ENCODE data around the gene CLDND2.

DNA sequence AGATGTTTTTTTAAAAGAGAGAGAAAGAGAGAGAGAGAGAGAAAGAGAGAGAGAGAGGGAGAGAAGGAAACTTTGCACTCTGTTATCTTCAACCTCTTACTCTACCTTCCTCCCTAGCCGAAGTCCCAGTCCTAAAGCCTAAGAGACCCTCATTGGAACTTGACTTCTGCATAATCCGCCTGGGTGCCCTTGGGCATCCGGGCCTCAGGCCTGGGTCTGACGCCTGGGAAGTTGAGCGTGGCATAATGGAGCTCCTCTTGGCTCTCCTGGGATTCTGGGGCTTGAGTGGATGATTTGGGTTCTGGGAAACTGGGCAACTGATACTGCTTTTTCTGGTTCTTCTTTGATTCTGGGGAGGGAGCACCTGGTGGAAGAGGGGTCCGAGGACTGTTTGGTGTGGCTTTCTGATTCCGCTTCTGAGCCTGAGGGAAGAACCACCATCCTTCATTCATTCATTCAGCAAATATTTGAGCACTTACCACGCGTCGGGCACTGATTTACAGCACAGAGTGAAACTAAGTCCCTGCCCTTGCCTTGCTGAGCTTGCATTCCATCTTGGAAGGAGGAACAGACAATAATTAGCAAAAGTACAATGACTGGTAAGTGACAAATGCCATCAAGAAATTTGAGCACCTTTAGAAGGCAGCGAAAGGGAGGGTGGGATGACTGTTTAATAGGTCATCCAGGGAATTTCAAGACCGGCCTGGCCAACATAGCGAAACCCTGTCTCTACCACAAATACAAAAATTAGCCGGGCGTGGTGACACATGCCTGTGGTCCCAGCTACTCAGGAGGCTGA is 42.3 kb upstream of the CLDND2 start:
- TF ChIP-seq FOSL2 (IDR thresholded peaks at IDR 0.05; ENCODE audit: borderline replicate concordance, low read depth) (no peak), CTCF (IDR thresholded peaks at IDR 0.05) (no peak), NFIC (IDR thresholded peaks at IDR 0.05; ENCODE audit: borderline replicate concordance) (no peak), MXI1 (IDR thresholded peaks at IDR 0.05; ENCODE audit: low read depth, low read length) (no peak), ELF1 (IDR thresholded peaks at IDR 0.05) (no peak), JUND (IDR thresholded peaks at IDR 0.05) (no peak), TEAD4 (IDR thresholded peaks at IDR 0.05; ENCODE audit: borderline replicate concordance, insufficient read depth) (no peak), RFX5 (IDR thresholded peaks at IDR 0.05; ENCODE audit: low read length) (no peak), CHD2 (IDR thresholded peaks at IDR 0.05; ENCODE audit: low read length, partially characterized antibody) (no peak), USF2 (IDR thresholded peaks at IDR 0.05; ENCODE audit: borderline replicate concordance, low read depth, low read length) (no peak), POLR2AphosphoS5 (IDR thresholded peaks at IDR 0.05; ENCODE audit: low read depth, low read length) (no peak), RCOR1 (IDR thresholded peaks at IDR 0.05; ENCODE audit: low read length) (no peak), FOXJ3 (CRISPR knock-in tag; IDR thresholded peaks at IDR 0.05) (no peak)
